GM19463 (cell line): Measurements from ENCODE around the gene MBD4.
A peak's percentile ranks its signal among the peaks of the same experiment; 100 is the strongest.
"Not testable (repeated sequence)": the region's sequence is repeated elsewhere in the genome, so short reads cannot be mapped to it uniquely, and the experiment has no call there.

ENCODE experiments used
- ATAC-seq: cut with Tn5 transposase; IDR thresholded peaks from one replicate; pipeline ENCODE4 v1.9.1; 2021; ENCODE audit warnings: mild to moderate bottlenecking, moderate library complexity; ENCODE audit not compliant: unreplicated experiment

The MBD4 gene

GRCh38 chr3:129439817-129440617 lies at the start of gene MBD4, which contains the start of gene IFT122:
Gene MBD4, minus strand, starts transcription at chr3:129439948. Its CDS starts 115 bp downstream, at chr3:129439833.
Gene IFT122, plus strand, starts transcription at chr3:129440224. Its CDS starts 107 bp downstream, at chr3:129440331.
- ATAC-seq, result peak; percentile 82

- not testable (repeated sequence) for ATAC-seq
These were observed 49.5 kb upstream of the MBD4 start for GRCh38 chr3:129489258-129489657.

- not testable (repeated sequence) for ATAC-seq
These were observed 48.2 kb upstream of the MBD4 start for GRCh38 chr3:129487868-129488335.

GRCh38 chr3:129487183-129487867 lies 47.6 kb upstream of the MBD4 start:
- no peak for ATAC-seq

GRCh38 chr3:129486664-129487035 lies 46.9 kb upstream of the MBD4 start:
- no peak for ATAC-seq

GRCh38 chr3:129485721-129486663 lies 46.2 kb upstream of the MBD4 start:
- ATAC-seq, result no peak

- not testable (repeated sequence) for ATAC-seq
These were observed 45.4 kb upstream of the MBD4 start for GRCh38 chr3:129485146-129485545.

GRCh38 chr3:129483870-129484269 lies 44.1 kb upstream of the MBD4 start:
- no peak for ATAC-seq

GRCh38 chr3:129482721-129483120 lies 43.0 kb upstream of the MBD4 start:
- no peak for ATAC-seq

GRCh38 chr3:129481766-129482332 lies 42.1 kb upstream of the MBD4 start:
- ATAC-seq, result no peak

- ATAC-seq, result not testable (repeated sequence)
These were observed 41.5 kb upstream of the MBD4 start for GRCh38 chr3:129481225-129481765.

- ATAC-seq, result no peak
These were observed 36.8 kb upstream of the MBD4 start for GRCh38 chr3:129476586-129476985.

- ATAC-seq, result no peak
These were observed 36.1 kb upstream of the MBD4 start for GRCh38 chr3:129475863-129476262.

- ATAC-seq, result no peak
These were observed 35.4 kb upstream of the MBD4 start for GRCh38 chr3:129474984-129475804.

GRCh38 chr3:129473769-129474152 lies 34.0 kb upstream of the MBD4 start:
- ATAC-seq, result no peak

- ATAC-seq, result no peak
These were observed 33.5 kb upstream of the MBD4 start for GRCh38 chr3:129473067-129473768.

- no peak for ATAC-seq
These were observed 31.1 kb upstream of the MBD4 start for GRCh38 chr3:129470861-129471260.

GRCh38 chr3:129469026-129469425 lies 29.3 kb upstream of the MBD4 start:
- no peak for ATAC-seq

- ATAC-seq, result no peak
These were observed 28.2 kb upstream of the MBD4 start for GRCh38 chr3:129467932-129468331.
